Liver (tissue), 9 donors: Measurements from ENCODE around the gene KLF6. TPM values are rescaled to one million over a fixed set of nuclear protein-coding genes. Genes with fewer than 3 reads are reported as not detected.

ENCODE experiments used
- DNase-seq: peaks from one replicate; pipeline ENCODE4 v3.0.0-alpha.2; 2017; ENCODE audit warnings: low spot score
- H3K27ac ChIP-seq, 2 donors: one replicate each; pipeline ENCODE4 v1.7.0; 2013; ENCODE audit warnings: inconsistent platforms in 2 of 2, low read length in 2 of 2, control low read depth in 1 of 2, low read depth in 1 of 2, mild to moderate bottlenecking in 1 of 2
- H3K27me3 ChIP-seq, 4 donors: one replicate each; pipeline versions ENCODE4 v1.6.1 to v1.7.0; 2013; ENCODE audit warnings: low read length in 3 of 4, inconsistent platforms in 1 of 4, mild to moderate bottlenecking in 1 of 4, moderate library complexity in 1 of 4; ENCODE audit not compliant: control insufficient read depth in 4 of 4, insufficient read depth in 4 of 4
- H3K36me3 ChIP-seq, 4 donors: one replicate each; pipeline versions ENCODE4 v1.6.1 to v1.7.0; 2013; ENCODE audit warnings: low read length in 3 of 4, mild to moderate bottlenecking in 3 of 4, low read depth in 1 of 4, moderate library complexity in 1 of 4; ENCODE audit not compliant: control insufficient read depth in 4 of 4, insufficient read depth in 3 of 4
- H3K4me1 ChIP-seq, 4 donors: one replicate each; pipeline versions ENCODE4 v1.6.1 to v1.7.0; 2013; ENCODE audit warnings: low read length in 3 of 4, mild to moderate bottlenecking in 3 of 4, moderate library complexity in 1 of 4; ENCODE audit not compliant: control insufficient read depth in 4 of 4, insufficient read depth in 4 of 4
- H3K4me3 ChIP-seq, 3 donors: one replicate each; pipeline versions ENCODE4 v1.6.1 to v1.7.0; 2013; ENCODE audit warnings: low read length in 3 of 3, control low read depth in 1 of 3, low read depth in 1 of 3, mild to moderate bottlenecking in 1 of 3
- H3K9ac ChIP-seq, 2 donors: one replicate each; pipeline ENCODE4 v1.7.0; 2013; ENCODE audit warnings: low read length in 2 of 2, mild to moderate bottlenecking in 2 of 2, moderate library complexity in 2 of 2, control low read depth in 1 of 2, low read depth in 1 of 2
- H3K9me3 ChIP-seq, 4 donors: one replicate each; pipeline versions ENCODE4 v1.6.1 to v1.7.0; 2013; ENCODE audit warnings: low read length in 3 of 4; ENCODE audit not compliant: control insufficient read depth in 4 of 4
- HNF4G ChIP-seq: IDR thresholded peaks from 2 replicates; pipeline ENCODE4 v1.6.1; 2016; ENCODE audit warnings: antibody characterized with exemption
- JUND ChIP-seq, 2 donors: IDR thresholded peaks; 2 replicates each; pipeline ENCODE4 v1.6.1; 2016; ENCODE audit warnings: antibody characterized with exemption in 2 of 2
- RAD21 ChIP-seq, 2 donors: IDR thresholded peaks; 2 replicates each; pipeline ENCODE4 v1.6.1; 2016; ENCODE audit warnings: antibody characterized with exemption in 2 of 2, mild to moderate bottlenecking in 2 of 2
- RXRA ChIP-seq, 2 donors: IDR thresholded peaks; 2 replicates each; pipeline ENCODE4 v1.6.1; 2017 to 2018; ENCODE audit warnings: antibody characterized with exemption in 2 of 2, mild to moderate bottlenecking in 1 of 2
- YY1 ChIP-seq: IDR thresholded peaks from 2 replicates; pipeline ENCODE4 v1.6.1; 2016; ENCODE audit warnings: antibody characterized with exemption, mild to moderate bottlenecking
- WGBS: extraction: QIAGEN DNeasy Blood & Tissue Kit; methylation state at CpG from one replicate; pipeline ENCODE4 v1.1.7; 2013; 5-methylcytosine and 5-hydroxymethylcytosine counted together
- polyA plus RNA-seq, 2 donors: library from polyadenylated mRNA; stranded (reverse) in 1 of 2; unstranded in 1 of 2; fragments of 200-250 nt in 1 of 2; fragments of >200 nt in 1 of 2; fragmentation: Nextera tagmentation in 1 of 2; extraction: Ambion mirVana in 1 of 2; gene quantifications; one replicate each; pipeline versions ENCODE4 v1.2.1 to v1.2.3, GENCODE V29; 2013 to 2015
- total RNA-seq, 2 donors: library from RNA; depleted of rRNA; stranded (reverse); fragments of >200 nt; gene quantifications; one replicate each; pipeline ENCODE4 v1.2.3, GENCODE V29; 2014
- TF ChIP-seq, protein P1 (sequence below): IDR thresholded peaks from 2 replicates; pipeline ENCODE4 v1.6.1; 2016; ENCODE audit warnings: antibody characterized with exemption
- TF ChIP-seq, protein P2 (sequence below): IDR thresholded peaks from 2 replicates; pipeline ENCODE4 v1.6.1; 2016; ENCODE audit warnings: antibody characterized with exemption
- TF ChIP-seq, protein P3 (sequence below): fragments of 150-350 bp; IDR thresholded peaks from 2 replicates; pipeline ENCODE4 v1.5.1; 2017; ENCODE audit warnings: improper control_type of control experiment, low read depth, low read length; ENCODE audit not compliant: missing input control
- TF ChIP-seq, protein P4 (sequence below): IDR thresholded peaks from 2 replicates; pipeline ENCODE4 v1.6.1; 2016; ENCODE audit warnings: antibody characterized with exemption, mild to moderate bottlenecking
- TF ChIP-seq, protein P5 (sequence below): IDR thresholded peaks from 2 replicates; pipeline ENCODE4 v1.6.1; 2016; ENCODE audit warnings: antibody characterized with exemption
- donor health status: healthy.
- donor health status: healthy.
- donor health status: healthy.
- donor health status: healthy.
- donor health status: healthy.

KLF6 gene
- total and polyA plus RNA-seq, 4 donors, result 11.0 to 124 (median 22.2) TPM

DNA sequence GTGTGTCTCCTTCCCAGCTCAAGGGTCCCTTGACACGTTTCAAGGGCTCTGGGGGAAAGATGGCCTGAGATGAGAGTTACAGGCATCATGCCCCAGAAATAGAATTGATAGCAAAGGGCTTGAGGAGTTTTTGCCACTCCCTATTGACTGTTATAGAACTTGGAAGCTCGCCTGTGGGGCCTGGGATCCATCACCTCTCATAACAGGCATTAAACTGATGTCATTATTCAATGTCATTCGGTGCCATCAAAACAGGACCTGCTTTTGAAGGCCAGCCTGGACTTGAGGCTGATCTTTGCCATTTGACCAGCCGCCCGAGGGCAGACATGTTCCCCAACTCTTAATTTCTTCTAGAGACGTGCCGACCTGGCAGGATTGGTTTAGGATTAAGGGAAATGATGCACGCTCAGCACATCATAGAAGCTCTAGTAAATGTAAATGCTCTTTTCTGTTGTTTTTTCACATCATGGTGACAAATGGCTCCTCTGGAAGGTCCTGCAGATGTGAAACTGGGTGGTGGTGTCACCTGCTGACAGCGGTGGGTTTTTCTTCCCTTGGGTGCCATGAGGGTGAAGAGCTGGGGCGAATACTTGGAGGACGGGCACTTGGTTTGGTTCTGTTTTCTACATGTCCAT lies 16.7 kb upstream of the KLF6 start:
- no peak overlapping the region for H3K9ac ChIP-seq
- no peak overlapping the region for H3K4me3 ChIP-seq
- H3K27me3 ChIP-seq, result no peaks in the 10 kb centered on the region
- no peak for TF ChIP-seq YY1
- TF ChIP-seq, protein P1, sequence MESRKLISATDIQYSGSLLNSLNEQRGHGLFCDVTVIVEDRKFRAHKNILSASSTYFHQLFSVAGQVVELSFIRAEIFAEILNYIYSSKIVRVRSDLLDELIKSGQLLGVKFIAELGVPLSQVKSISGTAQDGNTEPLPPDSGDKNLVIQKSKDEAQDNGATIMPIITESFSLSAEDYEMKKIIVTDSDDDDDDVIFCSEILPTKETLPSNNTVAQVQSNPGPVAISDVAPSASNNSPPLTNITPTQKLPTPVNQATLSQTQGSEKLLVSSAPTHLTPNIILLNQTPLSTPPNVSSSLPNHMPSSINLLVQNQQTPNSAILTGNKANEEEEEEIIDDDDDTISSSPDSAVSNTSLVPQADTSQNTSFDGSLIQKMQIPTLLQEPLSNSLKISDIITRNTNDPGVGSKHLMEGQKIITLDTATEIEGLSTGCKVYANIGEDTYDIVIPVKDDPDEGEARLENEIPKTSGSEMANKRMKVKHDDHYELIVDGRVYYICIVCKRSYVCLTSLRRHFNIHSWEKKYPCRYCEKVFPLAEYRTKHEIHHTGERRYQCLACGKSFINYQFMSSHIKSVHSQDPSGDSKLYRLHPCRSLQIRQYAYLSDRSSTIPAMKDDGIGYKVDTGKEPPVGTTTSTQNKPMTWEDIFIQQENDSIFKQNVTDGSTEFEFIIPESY, result no peak
- TF ChIP-seq, protein P2, sequence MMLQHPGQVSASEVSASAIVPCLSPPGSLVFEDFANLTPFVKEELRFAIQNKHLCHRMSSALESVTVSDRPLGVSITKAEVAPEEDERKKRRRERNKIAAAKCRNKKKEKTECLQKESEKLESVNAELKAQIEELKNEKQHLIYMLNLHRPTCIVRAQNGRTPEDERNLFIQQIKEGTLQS, result no peak
- TF ChIP-seq RAD21 (IDR thresholded peaks at IDR 0.05), result no peak
- TF ChIP-seq, protein P3, sequence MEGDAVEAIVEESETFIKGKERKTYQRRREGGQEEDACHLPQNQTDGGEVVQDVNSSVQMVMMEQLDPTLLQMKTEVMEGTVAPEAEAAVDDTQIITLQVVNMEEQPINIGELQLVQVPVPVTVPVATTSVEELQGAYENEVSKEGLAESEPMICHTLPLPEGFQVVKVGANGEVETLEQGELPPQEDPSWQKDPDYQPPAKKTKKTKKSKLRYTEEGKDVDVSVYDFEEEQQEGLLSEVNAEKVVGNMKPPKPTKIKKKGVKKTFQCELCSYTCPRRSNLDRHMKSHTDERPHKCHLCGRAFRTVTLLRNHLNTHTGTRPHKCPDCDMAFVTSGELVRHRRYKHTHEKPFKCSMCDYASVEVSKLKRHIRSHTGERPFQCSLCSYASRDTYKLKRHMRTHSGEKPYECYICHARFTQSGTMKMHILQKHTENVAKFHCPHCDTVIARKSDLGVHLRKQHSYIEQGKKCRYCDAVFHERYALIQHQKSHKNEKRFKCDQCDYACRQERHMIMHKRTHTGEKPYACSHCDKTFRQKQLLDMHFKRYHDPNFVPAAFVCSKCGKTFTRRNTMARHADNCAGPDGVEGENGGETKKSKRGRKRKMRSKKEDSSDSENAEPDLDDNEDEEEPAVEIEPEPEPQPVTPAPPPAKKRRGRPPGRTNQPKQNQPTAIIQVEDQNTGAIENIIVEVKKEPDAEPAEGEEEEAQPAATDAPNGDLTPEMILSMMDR, result no peak
- TF ChIP-seq, protein P4, sequence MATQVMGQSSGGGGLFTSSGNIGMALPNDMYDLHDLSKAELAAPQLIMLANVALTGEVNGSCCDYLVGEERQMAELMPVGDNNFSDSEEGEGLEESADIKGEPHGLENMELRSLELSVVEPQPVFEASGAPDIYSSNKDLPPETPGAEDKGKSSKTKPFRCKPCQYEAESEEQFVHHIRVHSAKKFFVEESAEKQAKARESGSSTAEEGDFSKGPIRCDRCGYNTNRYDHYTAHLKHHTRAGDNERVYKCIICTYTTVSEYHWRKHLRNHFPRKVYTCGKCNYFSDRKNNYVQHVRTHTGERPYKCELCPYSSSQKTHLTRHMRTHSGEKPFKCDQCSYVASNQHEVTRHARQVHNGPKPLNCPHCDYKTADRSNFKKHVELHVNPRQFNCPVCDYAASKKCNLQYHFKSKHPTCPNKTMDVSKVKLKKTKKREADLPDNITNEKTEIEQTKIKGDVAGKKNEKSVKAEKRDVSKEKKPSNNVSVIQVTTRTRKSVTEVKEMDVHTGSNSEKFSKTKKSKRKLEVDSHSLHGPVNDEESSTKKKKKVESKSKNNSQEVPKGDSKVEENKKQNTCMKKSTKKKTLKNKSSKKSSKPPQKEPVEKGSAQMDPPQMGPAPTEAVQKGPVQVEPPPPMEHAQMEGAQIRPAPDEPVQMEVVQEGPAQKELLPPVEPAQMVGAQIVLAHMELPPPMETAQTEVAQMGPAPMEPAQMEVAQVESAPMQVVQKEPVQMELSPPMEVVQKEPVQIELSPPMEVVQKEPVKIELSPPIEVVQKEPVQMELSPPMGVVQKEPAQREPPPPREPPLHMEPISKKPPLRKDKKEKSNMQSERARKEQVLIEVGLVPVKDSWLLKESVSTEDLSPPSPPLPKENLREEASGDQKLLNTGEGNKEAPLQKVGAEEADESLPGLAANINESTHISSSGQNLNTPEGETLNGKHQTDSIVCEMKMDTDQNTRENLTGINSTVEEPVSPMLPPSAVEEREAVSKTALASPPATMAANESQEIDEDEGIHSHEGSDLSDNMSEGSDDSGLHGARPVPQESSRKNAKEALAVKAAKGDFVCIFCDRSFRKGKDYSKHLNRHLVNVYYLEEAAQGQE, result no peak
- TF ChIP-seq, protein P5, sequence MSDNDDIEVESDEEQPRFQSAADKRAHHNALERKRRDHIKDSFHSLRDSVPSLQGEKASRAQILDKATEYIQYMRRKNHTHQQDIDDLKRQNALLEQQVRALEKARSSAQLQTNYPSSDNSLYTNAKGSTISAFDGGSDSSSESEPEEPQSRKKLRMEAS, result no peak
- TF ChIP-seq HNF4G, result no peak
- no peak for DNase-seq
- no peaks in the 10 kb centered on the region for H3K9me3 ChIP-seq
- peaks cover 0 to 11% (median under 1%) of the 10 kb centered on the region in 4 donors for H3K4me1 ChIP-seq
- H3K27ac ChIP-seq, result no peak overlapping the region
- no peaks in the 10 kb centered on the region for H3K36me3 ChIP-seq
- WGBS, result 94% methylated on average over 11 of the region's 11 CpGs

DNA sequence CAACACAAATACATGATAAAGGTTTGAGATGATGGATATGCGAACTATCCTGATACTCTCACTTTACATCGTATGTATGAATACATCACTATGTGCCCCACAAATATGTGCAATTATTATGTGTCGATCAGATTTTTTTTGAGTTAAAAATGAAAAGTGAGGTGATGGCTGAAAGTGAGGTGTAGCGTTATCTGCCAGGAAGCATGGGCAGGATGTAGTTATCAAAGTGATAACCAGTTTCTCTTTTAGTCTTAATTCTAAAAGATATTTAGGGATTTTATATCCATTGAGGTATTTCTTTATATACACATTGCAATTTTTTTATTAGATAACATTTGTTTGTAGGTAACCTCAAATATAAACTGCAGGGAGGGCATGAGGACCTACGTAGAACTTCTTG lies 15.6 kb upstream of the KLF6 start:
- 89% methylated on average over 5 of the region's 5 CpGs for WGBS
- H3K27me3 ChIP-seq, result no peaks in the 10 kb centered on the region
- H3K4me3 ChIP-seq, result no peak overlapping the region
- no peak overlapping the region for H3K9ac ChIP-seq
- DNase-seq, result no peak
- H3K27ac ChIP-seq, result no peak overlapping the region
- H3K36me3 ChIP-seq, result no peaks in the 10 kb centered on the region
- TF ChIP-seq JUND (IDR thresholded peaks at IDR 0.05), result no peak
- no peak for TF ChIP-seq RXRA (IDR thresholded peaks at IDR 0.05)
- H3K4me1 ChIP-seq, result peaks cover 0 to 11% (median under 1%) of the 10 kb centered on the region in 4 donors
- H3K9me3 ChIP-seq, result no peaks in the 10 kb centered on the region
